Central memory CD8-positive, alpha-beta T cell (primary cell): Measurements from ENCODE around the gene CCDC54.
"Not testable (repeated sequence)": the region's sequence is repeated elsewhere in the genome, so short reads cannot be mapped to it uniquely, and the experiment has no call there.

Experiments used
- ATAC-seq: fragments of 150-1000 bp; cut with Tn5 transposase; replicated peaks from 2 replicates; pipeline ENCODE4 v1.10.0; 2022; ENCODE audit warnings: mild to moderate bottlenecking, moderate FRiP score, moderate number of reproducible peaks; ENCODE audit not compliant: poor library complexity, severe bottlenecking; ENCODE audit errors: extremely low read depth
- DNase-seq, 2 donors: peaks; one replicate each; pipeline ENCODE4 v3.0.0; 2021; ENCODE audit warnings: low spot score in 2 of 2
- H3K27ac Mint-ChIP-seq: one replicate; pipeline ENCODE4 v1.8.0; 2022; ENCODE audit warnings: low read depth, mild to moderate bottlenecking, moderate library complexity, mixed read lengths
- H3K27me3 Mint-ChIP-seq: one replicate; pipeline ENCODE4 v1.8.0; 2022; ENCODE audit warnings: mixed read lengths
- H3K36me3 Mint-ChIP-seq: one replicate; pipeline ENCODE4 v1.8.0; 2022; ENCODE audit warnings: mild to moderate bottlenecking, moderate library complexity, mixed read lengths; ENCODE audit not compliant: insufficient read depth
- H3K4me1 Mint-ChIP-seq: one replicate; pipeline ENCODE4 v1.8.0; 2022; ENCODE audit warnings: mixed read lengths
- H3K4me3 Mint-ChIP-seq: one replicate; pipeline ENCODE4 v1.8.0; 2022; ENCODE audit warnings: mild to moderate bottlenecking, moderate library complexity, mixed read lengths
- H3K9me3 Mint-ChIP-seq: one replicate; pipeline ENCODE4 v1.8.0; 2022; ENCODE audit warnings: mixed read lengths

CCDC54 gene

GRCh38 chr3:107377151-107377550 is at the start of gene CCDC54:
TSS of gene CCDC54 (plus strand) at chr3:107377439. CDS start at chr3:107377588, 149 bp downstream.
- Mint-ChIP-seq H3K4me3 (no peak within 1 kb of the TSS), H3K36me3 (no peaks in the 10 kb centered on the region), H3K9me3 (no peaks in the 10 kb centered on the region), H3K27me3 (peaks cover 39% of the 10 kb centered on the region), H3K4me1 (no peaks in the 10 kb centered on the region), H3K27ac (no peak within 1 kb of the TSS)
- DNase-seq (no peak), ATAC-seq (no peak)

GRCh38 chr3:107328069-107328468 is 49.2 kb upstream of the CCDC54 start:
- Mint-ChIP-seq H3K9me3 (no peaks in the 10 kb centered on the region), H3K4me1 (no peaks in the 10 kb centered on the region), H3K4me3 (no peak overlapping the region), H3K27ac (no peak overlapping the region), H3K27me3 (peaks cover 16% of the 10 kb centered on the region), H3K36me3 (no peaks in the 10 kb centered on the region)
- no peak for ATAC-seq
- no peak for DNase-seq

GRCh38 chr3:107329088-107329487 is 48.2 kb upstream of the CCDC54 start:
- Mint-ChIP-seq H3K9me3 (no peaks in the 10 kb centered on the region), H3K27ac (no peak overlapping the region), H3K27me3 (peaks cover 16% of the 10 kb centered on the region), H3K36me3 (no peaks in the 10 kb centered on the region), H3K4me1 (no peaks in the 10 kb centered on the region), H3K4me3 (no peak overlapping the region)
- ATAC-seq = no peak
- DNase-seq = no peak

- ATAC-seq, H3K9me3 Mint-ChIP-seq, H3K4me1 Mint-ChIP-seq, H3K36me3 Mint-ChIP-seq, H3K4me3 Mint-ChIP-seq, H3K27ac Mint-ChIP-seq, DNase-seq: not testable (repeated sequence)
- H3K27me3 Mint-ChIP-seq = peaks cover 11% of the 10 kb centered on the region
These were observed 37.5 kb upstream of the CCDC54 start for GRCh38 chr3:107339690-107340089.

- Mint-ChIP-seq H3K4me1 (no peaks in the 10 kb centered on the region), H3K27ac (no peak overlapping the region), H3K27me3 (peaks cover 14% of the 10 kb centered on the region), H3K4me3 (no peak overlapping the region), H3K36me3 (no peaks in the 10 kb centered on the region), H3K9me3 (no peaks in the 10 kb centered on the region)
- no peak for ATAC-seq
- no peak for DNase-seq
These were observed 32.5 kb upstream of the CCDC54 start for GRCh38 chr3:107344722-107345121.

GRCh38 chr3:107345822-107346405 is 31.3 kb upstream of the CCDC54 start:
- DNase-seq = no peak
- H3K36me3 Mint-ChIP-seq = no peaks in the 10 kb centered on the region
- H3K9me3 Mint-ChIP-seq = no peaks in the 10 kb centered on the region
- no peak overlapping the region for H3K4me3 Mint-ChIP-seq
- ATAC-seq = no peak
- H3K4me1 Mint-ChIP-seq = no peaks in the 10 kb centered on the region
- H3K27me3 Mint-ChIP-seq = peaks cover 14% of the 10 kb centered on the region
- no peak overlapping the region for H3K27ac Mint-ChIP-seq

GRCh38 chr3:107346564-107346963 is 30.7 kb upstream of the CCDC54 start:
- no peak overlapping the region for H3K27ac Mint-ChIP-seq
- ATAC-seq = no peak

GRCh38 chr3:107347751-107348150 is 29.5 kb upstream of the CCDC54 start:
- ATAC-seq = no peak
- H3K27ac Mint-ChIP-seq = no peak overlapping the region
- peaks cover 14% of the 10 kb centered on the region for H3K27me3 Mint-ChIP-seq
- no peaks in the 10 kb centered on the region for H3K36me3 Mint-ChIP-seq
- no peak for DNase-seq
- no peaks in the 10 kb centered on the region for H3K4me1 Mint-ChIP-seq
- no peaks in the 10 kb centered on the region for H3K9me3 Mint-ChIP-seq
- H3K4me3 Mint-ChIP-seq = no peak overlapping the region

More at GRCh38 chr3:107346564-107346963, 30.7 kb upstream of the CCDC54 start:
- H3K36me3 Mint-ChIP-seq = no peaks in the 10 kb centered on the region
- peaks cover 14% of the 10 kb centered on the region for H3K27me3 Mint-ChIP-seq
- H3K9me3 Mint-ChIP-seq = no peaks in the 10 kb centered on the region
- DNase-seq = no peak
- no peaks in the 10 kb centered on the region for H3K4me1 Mint-ChIP-seq
- H3K4me3 Mint-ChIP-seq = no peak overlapping the region

GRCh38 chr3:107356706-107357105 is 20.5 kb upstream of the CCDC54 start:
- Mint-ChIP-seq H3K4me3 (no peak overlapping the region), H3K9me3 (no peaks in the 10 kb centered on the region), H3K36me3 (no peaks in the 10 kb centered on the region), H3K27ac (no peak overlapping the region), H3K27me3 (peaks cover 24% of the 10 kb centered on the region), H3K4me1 (no peaks in the 10 kb centered on the region)
- DNase-seq = no peak
- ATAC-seq = no peak

GRCh38 chr3:107361633-107362032 is 15.6 kb upstream of the CCDC54 start:
- Mint-ChIP-seq H3K27me3 (peaks cover 21% of the 10 kb centered on the region), H3K27ac (no peak overlapping the region), H3K9me3 (no peaks in the 10 kb centered on the region), H3K4me3 (no peak overlapping the region), H3K36me3 (no peaks in the 10 kb centered on the region), H3K4me1 (no peaks in the 10 kb centered on the region)
- no peak for ATAC-seq
- no peak for DNase-seq

- H3K4me3 Mint-ChIP-seq = no peak overlapping the region
- no peak for DNase-seq
These were observed 12.2 kb upstream of the CCDC54 start for GRCh38 chr3:107365051-107365450.

GRCh38 chr3:107366766-107367165 is 10.5 kb upstream of the CCDC54 start:
- Mint-ChIP-seq H3K36me3 (no peaks in the 10 kb centered on the region), H3K27me3 (peaks cover 8% of the 10 kb centered on the region), H3K4me3 (no peak overlapping the region), H3K9me3 (no peaks in the 10 kb centered on the region), H3K4me1 (no peaks in the 10 kb centered on the region), H3K27ac (no peak overlapping the region)
- DNase-seq (no peak), ATAC-seq (no peak)

More at GRCh38 chr3:107365051-107365450, 12.2 kb upstream of the CCDC54 start:
- peaks cover 21% of the 10 kb centered on the region for H3K27me3 Mint-ChIP-seq
- ATAC-seq = no peak
- H3K36me3 Mint-ChIP-seq = no peaks in the 10 kb centered on the region
- no peaks in the 10 kb centered on the region for H3K9me3 Mint-ChIP-seq
- no peaks in the 10 kb centered on the region for H3K4me1 Mint-ChIP-seq
- H3K27ac Mint-ChIP-seq = no peak overlapping the region

- peaks cover 2% of the 10 kb centered on the region for H3K27me3 Mint-ChIP-seq
- no peaks in the 10 kb centered on the region for H3K36me3 Mint-ChIP-seq
- H3K9me3 Mint-ChIP-seq = no peaks in the 10 kb centered on the region
- no peak overlapping the region for H3K4me3 Mint-ChIP-seq
- DNase-seq = no peak
- no peak overlapping the region for H3K27ac Mint-ChIP-seq
- ATAC-seq = no peak
- no peaks in the 10 kb centered on the region for H3K4me1 Mint-ChIP-seq
These were observed 9.9 kb upstream of the CCDC54 start for GRCh38 chr3:107367353-107367752.
